SIG-M5 treated with dmso at 0.1 percent for 504 hours (cell line): ENCODE data around the gene ADAMTS13.
"Not testable (repeated sequence)": the region's sequence is repeated elsewhere in the genome, so short reads cannot be mapped to it uniquely, and the experiment has no call there.

Source experiments
- DNase-seq: peaks from one replicate; lab custom pipeline; 2025; ENCODE audit not compliant: unreplicated experiment; lab: John Stamatoyannopoulos, UW

The ADAMTS13 gene

GRCh38 chr9:133391449-133391848 lies 30.7 kb upstream of the ADAMTS13 start:
- not testable (repeated sequence) for DNase-seq

- not testable (repeated sequence) for DNase-seq
These were observed 29.9 kb upstream of the ADAMTS13 start for GRCh38 chr9:133392308-133392707.

- DNase-seq = no peak
These were observed 28.8 kb upstream of the ADAMTS13 start for GRCh38 chr9:133393399-133393798.

GRCh38 chr9:133394687-133395271 lies 27.4 kb upstream of the ADAMTS13 start:
- no peak for DNase-seq

- DNase-seq = no peak
These were observed 25.2 kb upstream of the ADAMTS13 start for GRCh38 chr9:133396952-133397351.

- no peak for DNase-seq
These were observed 24.8 kb upstream of the ADAMTS13 start for GRCh38 chr9:133397370-133397769.

GRCh38 chr9:133397895-133398294 lies 24.3 kb upstream of the ADAMTS13 start:
- DNase-seq = no peak

- DNase-seq = no peak
These were observed 21.9 kb upstream of the ADAMTS13 start for GRCh38 chr9:133400292-133400691.

- no peak for DNase-seq
These were observed 20.6 kb upstream of the ADAMTS13 start for GRCh38 chr9:133401588-133401987.

- DNase-seq = no peak
These were observed 19.5 kb upstream of the ADAMTS13 start for GRCh38 chr9:133402689-133403088.

- DNase-seq = peak; percentile 53
These were observed 18.3 kb upstream of the ADAMTS13 start for GRCh38 chr9:133403766-133404453.

GRCh38 chr9:133404454-133405002 lies 17.6 kb upstream of the ADAMTS13 start:
- DNase-seq = no peak

- DNase-seq = no peak
These were observed 16.4 kb upstream of the ADAMTS13 start for GRCh38 chr9:133405508-133406438.

GRCh38 chr9:133406480-133407307 lies 15.5 kb upstream of the ADAMTS13 start:
- DNase-seq = peak; percentile 71

- no peak for DNase-seq
These were observed 14.1 kb upstream of the ADAMTS13 start for GRCh38 chr9:133408042-133408441.

- DNase-seq = no peak
These were observed 7.0 kb upstream of the ADAMTS13 start for GRCh38 chr9:133415170-133415569.

- DNase-seq = peak; percentile 82
These were observed 4.4 kb upstream of the ADAMTS13 start, which contains the start of gene REXO4 for GRCh38 chr9:133417541-133418461. REXO4 (minus strand) TSS chr9:133418010; CDS start chr9:133417844, 166 bp downstream.

GRCh38 chr9:133419005-133419404 lies 3.2 kb upstream of the ADAMTS13 start:
- DNase-seq = no peak

- no peak for DNase-seq
These were observed 1.8 kb upstream of the ADAMTS13 start for GRCh38 chr9:133420392-133420827.
